Naive thymus-derived CD4-positive, alpha-beta T cell (primary cell): ENCODE results near the gene SOHLH2. TPM values are rescaled to one million over a fixed set of nuclear protein-coding genes. Genes with fewer than 3 reads are reported as not detected.

ENCODE experiments used
- ATAC-seq: fragments of 150-1000 bp; cut with Tn5 transposase; 2 replicates; pipeline ENCODE4 v1.10.0; 2021; ENCODE audit warnings: mild to moderate bottlenecking, moderate library complexity
- CTCF ChIA-PET: fragments of 350-600 bp; sonication (Branson Sonifier 250); formaldehyde crosslinking; loops from one replicate; lab custom pipeline; 2021; ENCODE audit warnings: antibody characterized with exemption; lab: Charles Lee
- POLR2A ChIA-PET: fragments of 350-600 bp; sonication (Branson Sonifier 250); formaldehyde crosslinking; loops from one replicate; lab custom pipeline; 2021; ENCODE audit warnings: antibody characterized with exemption, inconsistent platforms; lab: Charles Lee
- DNase-seq, 9 donors: peaks; one replicate each; pipeline versions ENCODE4 v3.0.0 to v3.0.0-alpha.2; 2020 to 2022; ENCODE audit warnings: mixed read lengths in 1 of 9
- H3K27ac ChIP-seq: one replicate; pipeline ENCODE4 v1.7.0; 2013; ENCODE audit warnings: mild to moderate bottlenecking, low read depth, low read length, moderate library complexity
- H3K27me3 ChIP-seq, 2 donors: one replicate each; pipeline ENCODE4 v1.7.0; 2013; ENCODE audit warnings: low read length in 2 of 2, mild to moderate bottlenecking in 2 of 2, moderate library complexity in 2 of 2; ENCODE audit not compliant: control insufficient read depth in 2 of 2, insufficient read depth in 2 of 2
- H3K36me3 ChIP-seq, 3 experiments: 1 replicate in 2 of 3; 2 replicates in 1 of 3; pipeline ENCODE4 v1.7.0; 2013; ENCODE audit warnings: low read length in 3 of 3, mild to moderate bottlenecking in 3 of 3, moderate library complexity in 1 of 3; ENCODE audit not compliant: insufficient read depth in 3 of 3, control insufficient read depth in 2 of 3
- H3K4me1 ChIP-seq, 2 donors: one replicate each; pipeline ENCODE4 v1.7.0; 2013; ENCODE audit warnings: low read length in 2 of 2, mild to moderate bottlenecking in 2 of 2, moderate library complexity in 1 of 2; ENCODE audit not compliant: control insufficient read depth in 2 of 2, insufficient read depth in 2 of 2
- H3K4me3 ChIP-seq: 2 replicates; pipeline ENCODE4 v1.7.0; 2013; ENCODE audit warnings: mild to moderate bottlenecking, low read length
- H3K9me3 ChIP-seq, 3 experiments: 1 replicate in 2 of 3; 2 replicates in 1 of 3; pipeline ENCODE4 v1.7.0; 2013; ENCODE audit warnings: low read length in 3 of 3; ENCODE audit not compliant: control insufficient read depth in 2 of 3
- H3K27ac Mint-ChIP-seq, 9 donors: one replicate each; pipeline ENCODE4 v1.8.0; 2020 to 2022; ENCODE audit warnings: mixed read lengths in 9 of 9, mild to moderate bottlenecking in 8 of 9, moderate library complexity in 5 of 9, inconsistent platforms in 2 of 9
- H3K27me3 Mint-ChIP-seq, 5 donors: one replicate each; pipeline ENCODE4 v1.8.0; 2021 to 2022; ENCODE audit warnings: mixed read lengths in 5 of 5, mild to moderate bottlenecking in 1 of 5
- H3K36me3 Mint-ChIP-seq, 5 donors: one replicate each; pipeline ENCODE4 v1.8.0; 2020 to 2022; ENCODE audit warnings: mixed read lengths in 5 of 5, mild to moderate bottlenecking in 3 of 5, inconsistent platforms in 1 of 5
- H3K4me1 Mint-ChIP-seq, 7 donors: one replicate each; pipeline ENCODE4 v1.8.0; 2020 to 2022; ENCODE audit warnings: mixed read lengths in 7 of 7, mild to moderate bottlenecking in 3 of 7, inconsistent platforms in 1 of 7
- H3K4me3 Mint-ChIP-seq, 10 donors: one replicate each; pipeline ENCODE4 v1.8.0; 2020 to 2022; ENCODE audit warnings: mild to moderate bottlenecking in 10 of 10, mixed read lengths in 10 of 10, moderate library complexity in 6 of 10, inconsistent platforms in 2 of 10
- H3K9me3 Mint-ChIP-seq, 11 donors: one replicate each; pipeline ENCODE4 v1.8.0; 2020 to 2022; ENCODE audit warnings: mixed read lengths in 11 of 11, mild to moderate bottlenecking in 4 of 11, inconsistent platforms in 1 of 11, moderate library complexity in 1 of 11
- intact Hi-C, 2 donors: fragments of 100-400 bp; cut with micrococcal nuclease; formaldehyde crosslinking; loops; one replicate each; pipeline ENCODE4 v1.15.1; 2023
- polyA plus RNA-seq, 2 donors: library from polyadenylated mRNA; unstranded; fragments of 300-500 nt; fragmentation: Illumina TruSeq; gene quantifications; one replicate each; pipeline ENCODE4 v1.2.3, GENCODE V29; 2021
- total RNA-seq, 6 experiments: library from RNA in 5 of 6; stranded (reverse) in 5 of 6; gene quantifications; 1 replicate in 5 of 6; 2 replicates in 1 of 6; pipeline ENCODE4 v1.2.3 and lab custom pipeline; 2021 to 2026

The SOHLH2 gene
- total and polyA plus RNA-seq, 7 experiments from 2014 or later: not detected

DNA sequence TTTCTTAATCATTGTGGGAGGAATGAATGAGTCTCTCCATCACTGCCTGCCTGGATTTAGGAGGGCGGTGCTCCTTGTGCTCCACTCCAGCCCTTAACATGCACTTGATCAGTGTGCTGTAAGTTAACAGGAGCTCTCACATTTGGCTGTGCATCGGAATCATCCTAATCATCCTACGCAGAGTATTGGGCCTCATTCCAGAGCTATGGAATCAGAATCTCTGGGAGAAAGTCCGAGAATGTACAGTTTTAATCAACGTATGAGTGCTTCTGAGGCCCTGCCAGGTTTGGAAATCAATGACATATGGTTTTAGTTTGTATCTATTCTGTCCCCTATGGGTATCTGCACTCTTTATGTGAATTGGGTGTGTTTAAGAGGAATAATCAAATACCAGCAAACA lies 48.3 kb downstream of the SOHLH2 start:
- Histone ChIP-seq H3K9me3 (no peaks in the 10 kb centered on the region), H3K27ac (no peak overlapping the region), H3K4me1 (no peaks in the 10 kb centered on the region), H3K4me3 (no peak overlapping the region), H3K36me3 (no peaks in the 10 kb centered on the region), H3K27me3 (no peaks in the 10 kb centered on the region)
- peaks cover 0 to 6% (median 0%) of the 10 kb centered on the region in 11 donors for H3K9me3 Mint-ChIP-seq
- H3K27me3 Mint-ChIP-seq: peaks cover 0 to 12% (median 10%) of the 10 kb centered on the region in 5 donors
- no peak for ATAC-seq
- intact Hi-C loops: no loop called here
- POLR2A ChIA-PET: no interaction called here
- CTCF ChIA-PET: no interaction called here
- no peaks in the 10 kb centered on the region for H3K36me3 Mint-ChIP-seq
- DNase-seq: no peak
- no peaks in the 10 kb centered on the region for H3K4me1 Mint-ChIP-seq
- no peak overlapping the region for H3K27ac Mint-ChIP-seq
- H3K4me3 Mint-ChIP-seq: no peak overlapping the region

DNA sequence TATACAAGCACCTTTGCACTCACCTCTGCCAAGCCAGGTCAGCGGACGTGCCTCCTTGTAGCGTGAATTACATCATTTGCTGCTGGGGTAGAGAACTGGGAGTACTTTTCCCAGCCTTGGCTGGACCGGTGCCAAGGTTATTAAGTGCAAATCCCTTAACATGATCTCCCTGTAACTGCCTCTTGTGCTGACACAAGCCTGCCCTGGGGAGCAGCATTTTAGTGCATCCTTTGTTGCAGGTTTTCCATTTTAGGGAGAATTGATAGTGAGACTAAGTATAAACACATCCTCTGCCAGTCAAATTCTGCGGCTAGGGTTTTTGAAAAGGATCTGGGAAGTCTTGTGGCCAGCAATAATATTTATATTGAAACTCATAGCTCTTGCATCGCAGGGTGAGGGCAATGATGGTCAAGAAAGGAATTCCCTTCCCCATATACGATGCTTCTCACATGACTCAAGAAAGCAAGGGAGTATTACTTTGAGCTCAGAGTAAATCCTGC lies 50.5 kb downstream of the SOHLH2 start:
- Histone ChIP-seq H3K4me1 (no peaks in the 10 kb centered on the region), H3K4me3 (no peak overlapping the region), H3K9me3 (no peaks in the 10 kb centered on the region), H3K27me3 (no peaks in the 10 kb centered on the region), H3K36me3 (no peaks in the 10 kb centered on the region), H3K27ac (no peak overlapping the region)
- H3K27me3 Mint-ChIP-seq: peaks cover 0 to 12% (median 0%) of the 10 kb centered on the region in 5 donors
- H3K9me3 Mint-ChIP-seq: peaks cover 0 to 6% (median 2%) of the 10 kb centered on the region in 11 donors
- DNase-seq (no peak), ATAC-seq (no peak)
- POLR2A ChIA-PET: no interaction called here
- intact Hi-C loops: no loop called here
- CTCF ChIA-PET: interaction anchor here (0.7 kb wide), 1 partner anchor 45 kb away, joined by 4 read pairs; no protein-coding TSS in a partner anchor
- H3K36me3 Mint-ChIP-seq: no peaks in the 10 kb centered on the region
- H3K4me3 Mint-ChIP-seq: no peak overlapping the region
- no peaks in the 10 kb centered on the region for H3K4me1 Mint-ChIP-seq
- no peak overlapping the region for H3K27ac Mint-ChIP-seq

DNA sequence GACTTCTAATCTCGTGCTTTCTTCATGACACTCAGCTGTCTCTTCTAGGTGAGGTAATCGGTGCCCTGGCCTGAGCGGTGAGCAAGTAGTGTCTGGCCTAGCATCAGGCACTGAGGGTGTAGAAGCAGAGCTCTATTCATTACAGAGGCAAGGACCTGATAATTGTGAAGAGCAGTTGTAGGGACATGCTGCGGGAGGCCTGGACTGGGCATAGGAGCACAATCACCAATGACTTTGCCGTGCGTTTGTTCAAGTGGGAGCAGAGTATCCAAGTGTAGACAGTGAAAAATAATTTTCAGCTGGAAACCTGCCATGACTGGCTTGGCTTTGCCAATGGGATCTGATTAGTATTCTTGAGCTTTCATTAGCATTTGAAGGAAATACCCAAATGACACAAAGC lies 51.1 kb downstream of the SOHLH2 start:
- Histone ChIP-seq H3K27me3 (no peaks in the 10 kb centered on the region), H3K36me3 (no peaks in the 10 kb centered on the region), H3K4me3 (no peak overlapping the region), H3K4me1 (no peaks in the 10 kb centered on the region), H3K9me3 (no peaks in the 10 kb centered on the region), H3K27ac (no peak overlapping the region)
- intact Hi-C loops: no loop called here
- ChIA-PET POLR2A (no interaction called here), CTCF (interaction anchor here (0.7 kb wide), 1 partner anchor 44 kb away, joined by 4 read pairs; no protein-coding TSS in a partner anchor)
- Mint-ChIP-seq H3K27ac (no peak overlapping the region), H3K4me3 (no peak overlapping the region), H3K9me3 (peaks cover 0 to 6% (median 2%) of the 10 kb centered on the region in 11 donors), H3K36me3 (no peaks in the 10 kb centered on the region), H3K4me1 (no peaks in the 10 kb centered on the region), H3K27me3 (peaks cover 0 to 12% (median 0%) of the 10 kb centered on the region in 5 donors)
- ATAC-seq (no peak), DNase-seq (no peak)

DNA sequence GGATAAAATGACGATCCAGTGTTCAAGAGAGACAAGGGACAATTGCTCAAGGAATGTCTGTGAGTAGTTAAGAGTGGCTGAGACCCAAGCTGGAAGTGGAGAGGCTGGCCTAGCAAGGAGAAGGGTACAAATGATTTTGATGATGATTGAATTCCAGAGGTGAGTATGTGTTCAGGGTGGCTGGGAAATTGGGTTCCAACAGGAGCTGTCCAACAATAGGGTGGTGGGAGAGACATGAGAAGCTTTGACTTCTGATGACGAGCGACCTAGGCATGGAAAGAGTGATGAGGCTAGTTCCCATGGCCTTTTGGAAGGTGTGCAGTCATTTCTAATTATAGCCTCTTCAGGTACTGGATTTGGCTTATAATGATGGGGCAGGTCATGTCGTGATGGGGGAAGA lies 54.1 kb downstream of the SOHLH2 start:
- DNase-seq: no peak
- Histone ChIP-seq H3K4me3 (no peak overlapping the region), H3K27me3 (no peaks in the 10 kb centered on the region), H3K27ac (no peak overlapping the region), H3K9me3 (no peaks in the 10 kb centered on the region), H3K4me1 (no peaks in the 10 kb centered on the region), H3K36me3 (no peaks in the 10 kb centered on the region)
- Mint-ChIP-seq H3K27ac (no peak overlapping the region), H3K27me3 (peaks cover 1 to 16% (median 9%) of the 10 kb centered on the region in 5 donors), H3K4me3 (no peak overlapping the region), H3K36me3 (no peaks in the 10 kb centered on the region), H3K9me3 (peaks cover 0 to 12% (median 2%) of the 10 kb centered on the region in 11 donors), H3K4me1 (no peaks in the 10 kb centered on the region)
- ChIA-PET POLR2A (no interaction called here), CTCF (no interaction called here)
- intact Hi-C loops: no loop called here
- ATAC-seq: no peak

DNA sequence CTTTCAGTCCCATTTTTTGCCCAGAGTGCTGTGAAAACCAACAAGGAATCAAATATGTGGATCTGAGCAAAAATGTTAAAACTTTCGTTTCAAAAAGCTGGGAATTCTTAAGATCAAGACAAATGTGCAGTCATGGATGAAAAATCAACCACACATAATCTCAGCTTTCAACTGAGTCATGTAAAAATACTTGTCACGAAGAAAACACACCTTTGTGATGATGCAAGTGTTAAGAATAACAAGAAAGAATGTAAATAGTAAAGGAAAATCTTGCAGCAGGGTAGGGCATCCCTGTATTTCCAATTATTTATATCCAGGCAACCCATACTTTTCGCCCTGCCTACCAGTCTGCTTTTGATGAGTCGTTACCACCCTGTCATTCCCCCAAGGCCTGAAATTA lies 55.7 kb downstream of the SOHLH2 start:
- H3K27ac Mint-ChIP-seq: no peak overlapping the region

DNA sequence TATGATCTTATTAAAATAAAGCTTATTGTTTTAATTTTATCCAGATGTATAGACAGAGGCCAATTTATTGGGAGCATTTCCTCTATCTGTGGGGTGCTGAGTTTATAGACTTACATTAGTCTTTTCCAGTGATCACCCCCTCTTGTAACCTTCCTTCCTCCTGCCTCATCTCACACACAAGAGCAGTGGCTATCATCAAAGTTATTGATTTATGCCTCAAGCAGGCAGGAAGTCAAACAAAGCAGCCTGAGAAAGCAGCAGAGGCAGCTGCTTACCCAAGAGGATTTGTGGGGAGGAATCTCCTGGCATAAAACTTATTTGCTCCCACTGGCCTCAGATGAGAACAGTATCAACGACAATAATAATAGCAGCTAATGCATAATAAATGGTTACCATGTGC lies 56.9 kb downstream of the SOHLH2 start:
- ChIA-PET POLR2A (no interaction called here), CTCF (no interaction called here)
- peaks cover 0 to 12% (median 4%) of the 10 kb centered on the region in 11 donors for H3K9me3 Mint-ChIP-seq

More for the DNA sequence above, 55.7 kb downstream of the SOHLH2 start:
- H3K9me3 ChIP-seq: no peaks in the 10 kb centered on the region
- Mint-ChIP-seq H3K4me3 (no peak overlapping the region), H3K9me3 (peaks cover 0 to 12% (median 5%) of the 10 kb centered on the region in 11 donors), H3K27me3 (peaks cover 12 to 23% (median 18%) of the 10 kb centered on the region in 5 donors), H3K4me1 (no peaks in the 10 kb centered on the region), H3K36me3 (no peaks in the 10 kb centered on the region)
- no peak overlapping the region for H3K27ac ChIP-seq
- no peaks in the 10 kb centered on the region for H3K4me1 ChIP-seq
- H3K27me3 ChIP-seq: no peaks in the 10 kb centered on the region
- ATAC-seq (no peak), DNase-seq (no peak)
- H3K36me3 ChIP-seq: no peaks in the 10 kb centered on the region
- ChIA-PET POLR2A (no interaction called here), CTCF (no interaction called here)
- intact Hi-C loops: no loop called here
- H3K4me3 ChIP-seq: no peak overlapping the region

More for the DNA sequence above, 56.9 kb downstream of the SOHLH2 start:
- Histone ChIP-seq H3K27me3 (no peaks in the 10 kb centered on the region), H3K4me3 (no peak overlapping the region), H3K27ac (no peak overlapping the region), H3K36me3 (no peaks in the 10 kb centered on the region), H3K9me3 (no peaks in the 10 kb centered on the region), H3K4me1 (no peaks in the 10 kb centered on the region)
- DNase-seq (no peak), ATAC-seq (no peak)
- peaks cover 13 to 28% (median 23%) of the 10 kb centered on the region in 5 donors for H3K27me3 Mint-ChIP-seq
- no peaks in the 10 kb centered on the region for H3K4me1 Mint-ChIP-seq
- intact Hi-C loops: no loop called here
- no peak overlapping the region for H3K4me3 Mint-ChIP-seq
- H3K27ac Mint-ChIP-seq: no peak overlapping the region
- H3K36me3 Mint-ChIP-seq: no peaks in the 10 kb centered on the region
